ENCODE results near the gene MECP2.

The MECP2 gene

DNA sequence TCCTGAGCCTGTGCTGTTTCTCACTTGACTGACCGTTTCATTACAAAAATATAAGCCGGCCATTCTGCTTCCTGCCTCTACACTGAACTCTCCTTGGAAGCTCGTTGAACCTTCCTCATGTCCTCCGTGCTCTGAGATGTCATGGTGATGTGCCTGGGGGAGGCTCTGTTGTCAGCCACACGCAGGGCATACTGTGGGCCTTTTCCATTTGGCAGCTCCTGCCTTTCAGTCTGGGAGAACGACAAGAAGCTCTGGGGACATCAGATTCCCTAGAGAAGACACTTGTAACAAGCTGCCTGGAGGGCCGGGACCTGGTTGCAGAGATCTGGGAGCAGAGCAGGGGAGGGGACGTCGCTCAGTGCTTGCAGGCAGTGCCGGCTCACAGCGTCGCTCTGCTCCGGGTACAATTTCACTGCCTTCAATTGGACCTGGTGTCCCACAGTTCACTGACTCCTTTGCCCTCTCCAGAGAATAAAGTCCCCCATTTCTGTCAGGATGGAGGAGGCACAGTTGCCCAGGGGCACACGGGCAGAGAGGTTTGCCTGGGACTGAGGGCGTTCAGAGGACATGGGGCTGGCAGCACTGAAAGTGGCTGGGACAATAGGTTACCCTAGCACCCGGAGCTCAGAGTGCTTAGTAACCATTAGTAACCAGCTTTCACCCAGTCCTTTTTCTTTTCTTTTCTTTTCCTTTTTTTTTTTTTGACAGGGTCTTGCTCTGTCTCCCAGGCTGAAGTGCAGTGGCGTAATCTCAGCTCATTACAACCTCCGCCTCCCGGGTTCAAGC lies 19.1 kb upstream of the MECP2 start:
- FAIRE-seq (no peak), DNase-seq (ENCODE audit: insufficient read length, low spot score) (no peak)

DNA sequence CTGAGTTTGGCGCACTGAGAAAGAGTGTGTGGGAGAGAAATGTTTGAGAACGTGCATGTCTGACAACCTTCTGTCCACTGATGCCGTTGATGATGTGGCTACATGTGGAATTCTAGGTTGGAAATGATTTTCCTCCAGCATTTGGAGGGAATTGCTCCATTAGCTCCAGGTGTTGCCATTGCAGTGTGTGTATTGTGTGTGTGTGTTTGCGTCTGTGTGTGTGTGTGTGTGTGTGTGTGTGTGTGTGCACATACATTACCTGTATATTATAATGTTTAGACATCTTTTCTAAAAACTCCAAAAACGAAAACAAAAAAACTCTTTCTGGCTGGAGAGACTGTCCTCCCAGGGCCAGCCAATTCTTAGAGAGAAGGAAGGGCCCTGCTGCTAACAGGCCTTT lies 18.2 kb upstream of the MECP2 start:
- no peak for FAIRE-seq
- no peak for DNase-seq (ENCODE audit: insufficient read length, low spot score)

DNA sequence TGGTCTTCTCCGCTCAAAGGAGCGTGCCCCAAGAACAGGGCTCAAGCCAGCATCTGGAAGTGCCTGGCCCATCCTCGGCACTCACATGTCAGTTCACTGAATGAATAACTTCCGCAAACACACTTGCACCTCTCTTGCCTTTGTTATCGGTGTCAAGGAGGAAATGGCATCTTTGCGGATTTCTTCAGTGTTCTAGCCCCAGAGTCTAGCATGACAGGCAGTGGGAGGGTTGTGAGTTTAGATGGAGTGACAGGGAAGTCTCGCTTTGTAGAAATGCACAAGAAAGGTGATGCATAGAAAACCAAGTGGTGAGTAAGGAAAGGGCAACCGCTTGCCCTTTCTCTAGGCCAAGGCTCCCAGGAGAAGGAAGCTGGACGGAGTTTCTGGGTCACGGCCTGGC lies 17.6 kb upstream of the MECP2 start:
- no peak for DNase-seq (ENCODE audit: insufficient read length, low spot score)
- FAIRE-seq: no peak

DNA sequence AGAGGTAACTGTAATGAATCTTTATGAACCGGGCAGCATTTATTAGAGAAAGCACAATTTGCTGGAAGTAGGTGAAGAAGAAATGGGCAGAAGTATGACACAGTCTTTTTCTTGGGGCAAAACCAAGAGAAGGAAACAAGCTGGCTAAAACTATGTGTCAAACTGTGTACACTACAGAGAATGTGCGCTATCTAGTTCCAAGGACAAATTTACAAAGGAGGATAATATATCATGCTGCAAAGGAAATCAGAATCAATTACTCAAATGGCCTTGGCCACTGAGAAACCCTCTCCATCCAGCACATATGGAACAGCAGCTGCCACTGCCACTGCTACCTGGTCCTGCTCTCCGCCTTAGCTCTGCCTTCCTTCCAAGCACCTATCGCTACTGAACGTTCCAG lies 17.1 kb upstream of the MECP2 start:
- DNase-seq (ENCODE audit: insufficient read length, low spot score): no peak
- no peak for FAIRE-seq

DNA sequence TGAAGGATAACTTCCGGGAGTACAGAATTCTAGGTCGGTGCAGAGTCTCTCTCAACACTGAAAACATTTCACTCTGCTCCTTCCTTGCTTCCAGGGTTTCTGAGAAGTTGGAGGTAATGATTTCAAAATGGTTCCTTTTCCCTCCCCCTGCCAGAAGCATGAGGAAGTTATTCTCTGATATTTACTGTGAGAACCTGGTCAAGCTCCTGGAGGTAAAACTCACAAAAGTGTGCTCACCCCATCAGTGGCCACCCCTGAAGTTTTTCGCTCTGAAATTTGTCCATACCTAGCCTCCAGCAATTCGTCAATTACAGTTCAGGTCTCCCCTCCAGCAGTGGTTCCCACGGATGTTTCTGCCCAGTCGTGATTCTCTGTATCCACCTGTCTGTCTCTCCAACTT lies 16.2 kb upstream of the MECP2 start:
- DNase-seq (ENCODE audit: insufficient read length, low spot score) (no peak), FAIRE-seq (no peak)

DNA sequence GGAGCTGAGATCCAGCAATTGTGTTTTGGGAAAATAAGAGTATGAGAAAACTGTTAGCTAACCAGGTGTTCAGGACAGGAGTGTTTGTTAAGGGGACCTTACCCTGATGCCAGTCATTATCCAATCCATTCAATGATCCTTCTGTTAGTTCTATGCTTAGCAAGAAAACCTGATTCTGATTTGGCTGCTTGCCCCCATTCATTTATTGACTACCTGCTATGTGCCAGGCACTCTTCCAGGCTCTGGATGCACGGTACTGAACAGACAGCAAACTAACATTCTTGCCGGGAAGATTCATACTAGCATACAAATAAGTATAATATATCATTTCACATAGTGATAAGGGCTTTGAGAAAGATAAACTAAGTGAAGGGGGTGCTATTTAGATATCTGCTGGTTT lies 1.0 kb upstream of the MECP2 start:
- DNase-seq (ENCODE audit: insufficient read length, low spot score) (no peak), FAIRE-seq (no peak)

DNA sequence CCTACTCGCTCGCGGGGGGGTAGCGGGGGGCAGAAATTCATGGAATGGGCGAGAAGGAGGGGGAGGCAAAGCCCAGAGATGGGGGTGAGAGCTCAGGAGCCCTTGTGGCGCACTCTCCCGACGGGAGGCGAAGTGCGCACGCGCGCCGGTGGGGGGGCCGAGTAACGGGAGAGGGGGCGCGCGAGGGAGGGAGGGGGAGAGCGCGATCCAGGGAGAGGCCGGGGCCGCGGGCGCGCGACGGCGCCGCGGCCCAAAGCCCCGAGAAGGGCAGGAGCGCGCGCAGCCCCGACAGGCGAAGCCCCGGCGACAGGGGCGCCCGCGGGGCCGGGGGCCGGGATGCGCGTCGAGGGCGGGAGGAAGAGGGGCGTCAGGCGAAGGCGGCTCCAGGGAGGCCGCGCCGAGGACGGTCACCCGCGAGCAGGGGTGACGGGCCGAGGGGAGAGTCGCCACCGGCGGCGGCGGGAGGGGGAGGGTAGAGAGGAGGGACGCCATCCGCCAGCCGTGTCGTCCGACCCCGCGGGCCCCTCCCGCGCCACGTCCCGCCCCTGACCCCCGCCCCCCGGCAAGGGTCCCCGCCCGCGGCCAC lies 421 bp downstream of the MECP2 start:
- FAIRE-seq (peak; percentile 59), DNase-seq (ENCODE audit: insufficient read length, low spot score) (peak; percentile 36)

DNA sequence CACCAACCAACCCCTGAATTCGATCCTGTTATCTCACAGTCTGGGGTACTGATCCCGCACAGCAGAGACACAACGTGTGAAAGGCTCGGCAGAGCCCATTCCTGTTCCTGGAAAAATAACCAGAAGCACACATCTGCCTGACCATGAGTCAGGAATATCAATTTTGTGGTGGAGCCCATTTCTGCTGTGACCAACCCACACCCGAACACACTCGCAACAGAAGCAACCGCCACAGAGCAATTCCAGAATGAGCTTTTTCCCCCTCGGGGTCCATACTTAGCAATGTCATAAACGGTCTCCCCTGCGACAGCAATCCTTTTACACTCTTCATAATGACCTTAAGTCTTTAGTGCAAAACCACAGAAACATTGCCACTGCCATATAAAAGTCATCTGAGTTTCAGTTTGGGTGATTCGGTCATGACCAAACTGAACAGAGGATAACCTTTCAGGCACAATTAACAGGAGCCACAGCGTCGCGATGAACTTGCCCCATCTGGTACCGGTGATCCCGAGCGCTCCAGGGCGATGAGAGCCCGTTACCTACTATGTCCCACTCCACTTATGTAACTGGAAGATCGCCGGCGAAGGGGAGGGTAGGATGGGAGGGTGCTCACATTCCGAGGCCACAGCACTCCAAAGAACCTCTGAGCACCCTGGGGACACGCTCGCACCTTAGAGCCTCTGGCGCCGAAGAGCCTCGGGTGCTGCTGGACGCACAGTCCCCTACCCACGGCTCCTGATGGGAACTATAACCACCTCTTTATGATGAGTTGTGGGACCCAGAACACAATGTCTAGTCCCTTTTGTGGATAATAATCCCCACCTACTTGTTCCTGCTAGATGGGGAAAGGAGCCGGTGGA lies 1.1 kb downstream of the MECP2 start:
- FAIRE-seq (no peak), DNase-seq (ENCODE audit: insufficient read length, low spot score) (no peak)

DNA sequence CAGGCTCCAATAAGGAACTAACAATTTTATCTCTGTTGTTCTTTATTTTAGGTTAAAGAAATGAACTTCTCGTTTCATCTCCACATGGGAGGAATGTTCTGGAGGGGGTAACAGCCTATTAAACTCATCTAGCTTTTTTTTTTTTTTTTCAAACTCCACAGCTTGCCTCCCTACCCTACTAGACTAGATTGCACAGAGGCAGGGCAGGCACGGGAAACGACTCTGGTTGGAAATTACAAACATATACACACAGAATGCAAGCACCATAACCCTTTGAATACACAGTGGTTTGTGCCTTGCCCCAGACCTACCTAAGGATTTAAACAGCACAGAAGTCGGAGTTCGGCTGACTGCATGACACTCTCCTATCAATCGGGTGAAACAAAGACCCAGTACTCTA lies 2.7 kb downstream of the MECP2 start:
- no peak for FAIRE-seq
- DNase-seq (ENCODE audit: insufficient read length, low spot score): no peak

DNA sequence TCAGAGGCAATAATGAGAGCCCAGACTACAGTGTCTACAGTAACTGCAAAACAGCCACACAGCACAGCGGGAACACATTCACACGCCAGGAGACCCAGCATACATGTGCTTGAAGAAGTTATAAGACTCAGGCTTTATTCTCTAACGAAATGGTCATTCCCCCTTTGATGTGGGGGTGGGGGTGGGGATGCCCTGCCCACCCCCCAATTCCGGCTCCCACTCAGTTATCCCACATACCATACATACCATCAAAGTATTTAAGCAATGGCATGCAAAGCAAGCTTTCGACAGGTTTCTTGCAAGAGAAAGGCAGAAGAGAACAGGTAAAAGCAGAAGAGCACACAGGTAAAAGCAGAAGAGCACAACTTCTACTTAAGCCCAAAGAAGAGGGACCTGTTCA lies 3.6 kb downstream of the MECP2 start:
- FAIRE-seq (no peak), DNase-seq (ENCODE audit: insufficient read length, low spot score) (no peak)

DNA sequence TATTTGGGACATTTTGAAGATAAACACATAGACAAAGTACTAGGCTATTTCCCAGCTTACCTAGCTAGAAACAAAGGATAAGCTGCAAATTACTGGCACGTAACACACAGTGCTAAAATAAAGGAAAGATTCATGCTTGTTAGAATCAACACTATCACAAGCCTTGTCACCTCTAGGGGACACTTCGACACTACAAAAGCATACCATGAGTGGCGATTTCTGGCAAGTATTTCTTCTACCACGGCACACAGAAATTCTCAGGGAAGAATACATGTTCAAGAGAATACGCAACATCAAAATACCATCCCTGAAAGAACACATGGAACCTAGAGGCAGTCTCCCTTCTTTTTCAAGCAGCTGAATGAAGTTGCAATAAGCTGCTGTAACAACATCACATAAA lies 5.1 kb downstream of the MECP2 start:
- FAIRE-seq (no peak), DNase-seq (ENCODE audit: insufficient read length, low spot score) (no peak)

DNA sequence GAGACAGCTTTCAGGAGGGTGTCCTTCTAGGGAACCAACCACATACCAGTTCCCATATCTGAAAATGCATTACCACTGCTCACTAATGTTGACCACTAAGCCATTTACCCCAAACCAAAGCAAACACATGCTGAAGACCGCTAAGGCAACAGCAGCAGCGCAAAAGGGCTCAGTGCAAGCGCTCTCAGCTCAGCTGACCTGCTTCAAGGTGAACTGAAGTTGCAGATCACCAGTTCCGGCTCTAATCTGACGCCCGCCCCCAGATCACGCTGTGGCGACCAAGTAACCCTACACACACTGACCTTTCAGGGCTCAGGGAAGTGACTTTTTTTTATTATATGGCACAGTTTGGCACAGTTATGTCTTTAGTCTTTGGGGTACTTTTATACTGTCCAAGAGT lies 5.8 kb downstream of the MECP2 start:
- FAIRE-seq (no peak), DNase-seq (ENCODE audit: insufficient read length, low spot score) (no peak)

DNA sequence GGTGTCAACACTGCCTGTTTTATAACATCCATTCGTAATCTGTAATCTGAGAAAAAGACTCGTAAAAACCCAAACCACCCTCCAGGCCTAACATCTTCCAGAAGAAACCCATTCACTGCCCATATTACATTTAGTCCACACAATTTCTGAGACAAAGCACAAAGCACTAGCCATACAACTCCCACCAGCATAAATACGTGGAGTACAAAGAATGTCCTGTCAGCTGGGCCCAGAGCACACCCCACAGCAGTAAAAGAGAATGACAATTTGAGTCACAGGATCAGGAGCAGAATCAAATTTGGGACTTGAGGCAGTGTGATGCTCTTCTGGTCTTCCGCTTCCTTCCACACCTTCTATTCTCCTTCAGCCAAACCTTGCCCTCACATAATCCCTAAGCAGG lies 6.8 kb downstream of the MECP2 start:
- no peak for DNase-seq (ENCODE audit: insufficient read length, low spot score)
- no peak for FAIRE-seq

DNA sequence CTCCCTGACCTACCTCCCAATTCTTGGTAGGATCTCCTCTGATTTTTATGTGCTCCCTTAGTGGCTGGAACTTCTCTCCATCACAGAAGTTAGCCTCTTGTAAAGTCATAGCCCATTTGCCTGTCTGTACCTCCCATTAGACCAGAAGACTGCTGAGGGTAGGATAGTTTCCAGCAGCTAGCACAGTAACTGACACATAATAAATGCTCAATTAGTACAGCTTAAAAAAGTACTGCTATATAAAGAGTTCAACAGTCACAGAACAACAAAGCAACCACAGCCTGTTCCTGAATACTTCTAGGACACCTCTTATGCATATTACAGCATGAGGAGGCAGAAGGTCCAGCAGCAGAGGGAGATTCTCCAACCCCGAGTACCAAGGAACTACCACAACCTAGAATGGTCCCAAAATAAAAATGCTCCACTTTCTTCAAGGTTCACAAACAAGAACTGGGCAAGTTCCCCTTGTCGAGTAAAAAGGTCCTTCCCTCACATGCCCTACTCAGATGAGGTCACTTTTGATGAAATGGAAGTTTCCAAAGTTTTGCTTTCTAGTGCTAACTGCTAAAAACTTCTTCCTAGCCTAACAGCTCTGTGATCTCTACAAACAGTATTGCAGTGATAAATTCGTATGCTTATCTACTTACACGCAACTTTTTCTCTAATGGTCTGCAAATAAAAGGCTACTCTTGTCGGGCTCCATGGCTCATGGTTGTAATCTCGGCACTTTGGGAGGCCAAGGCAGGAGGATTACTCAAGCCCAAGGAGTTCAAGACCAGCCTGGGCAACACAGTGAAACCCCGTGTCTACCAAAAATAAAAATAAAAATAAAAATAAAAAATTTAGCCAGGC lies 12.8 kb downstream of the MECP2 start:
- DNase-seq (ENCODE audit: insufficient read length, low spot score) (no peak), FAIRE-seq (no peak)

DNA sequence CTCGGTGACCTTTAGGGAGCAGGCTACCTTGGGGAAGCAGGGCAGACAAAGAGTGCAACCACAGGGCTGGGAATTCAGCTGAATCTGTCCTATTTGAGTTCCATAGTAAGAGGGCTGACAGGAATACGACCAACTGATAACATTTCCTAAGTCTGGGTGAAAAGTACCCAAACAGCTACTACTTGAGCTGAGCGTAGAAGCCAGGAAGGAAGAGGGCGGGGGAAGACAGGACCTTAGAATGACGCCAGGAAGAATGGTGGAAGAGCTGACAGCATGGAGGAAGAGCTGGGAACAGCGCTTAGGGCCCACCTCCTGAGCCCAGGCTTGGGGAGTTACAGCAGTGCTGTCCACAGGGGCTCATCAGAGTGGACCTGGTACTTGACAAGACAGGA lies 14.4 kb downstream of the MECP2 start:
- FAIRE-seq: no peak
- no peak for DNase-seq (ENCODE audit: insufficient read length, low spot score)

DNA sequence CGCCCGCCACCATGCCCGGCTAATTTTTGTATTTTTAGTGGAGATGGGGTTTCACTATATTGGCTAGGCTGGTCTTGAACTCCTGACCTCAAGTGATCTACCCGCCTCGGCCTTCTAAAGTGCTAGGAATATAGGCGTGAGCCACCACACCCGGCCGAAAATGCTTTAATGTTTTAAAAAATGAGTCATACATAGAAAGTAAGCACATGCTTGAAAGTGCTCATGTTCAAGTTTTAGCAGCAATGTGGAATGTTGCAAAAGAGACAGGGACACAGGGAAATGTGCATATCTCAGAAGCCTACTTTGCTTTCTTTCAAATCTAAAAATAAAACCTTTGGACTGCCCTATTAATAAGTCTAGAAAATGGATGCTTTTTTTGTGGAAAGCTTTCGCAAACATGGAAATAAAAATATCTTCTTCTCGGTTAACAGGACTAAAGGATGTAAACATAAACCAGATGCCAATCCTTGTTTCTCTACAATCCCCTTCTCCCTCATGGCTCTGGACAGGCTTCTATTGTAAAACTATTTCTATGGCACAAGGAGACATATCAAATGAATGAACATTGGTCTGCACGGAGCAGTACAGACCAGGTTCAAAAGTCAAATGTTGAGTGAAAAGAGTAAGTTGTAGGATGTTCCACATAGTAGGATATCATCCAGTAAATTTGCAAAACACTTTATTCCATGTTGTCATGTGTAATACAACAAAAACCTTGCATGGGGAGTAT lies 15.0 kb downstream of the MECP2 start:
- FAIRE-seq (no peak), DNase-seq (ENCODE audit: insufficient read length, low spot score) (no peak)

DNA sequence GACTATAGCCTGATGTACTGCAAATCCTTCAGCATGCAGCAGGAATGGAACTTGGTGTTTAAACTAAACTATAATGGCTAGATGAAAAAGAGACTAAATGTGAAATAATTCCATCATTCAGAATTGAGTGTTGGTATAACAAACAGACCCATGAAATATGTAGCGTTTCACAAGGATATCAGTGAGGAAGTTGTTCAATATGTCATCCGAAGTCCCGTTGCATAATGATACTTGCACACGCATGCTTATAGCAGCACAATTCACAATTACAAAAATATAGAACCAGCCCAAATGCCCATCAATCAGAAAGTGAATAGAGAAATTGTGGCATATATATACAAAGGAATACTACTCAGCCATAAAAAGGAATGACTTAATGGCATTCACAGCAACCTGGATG lies 20.4 kb downstream of the MECP2 start:
- FAIRE-seq (no peak), DNase-seq (ENCODE audit: insufficient read length, low spot score) (no peak)

DNA sequence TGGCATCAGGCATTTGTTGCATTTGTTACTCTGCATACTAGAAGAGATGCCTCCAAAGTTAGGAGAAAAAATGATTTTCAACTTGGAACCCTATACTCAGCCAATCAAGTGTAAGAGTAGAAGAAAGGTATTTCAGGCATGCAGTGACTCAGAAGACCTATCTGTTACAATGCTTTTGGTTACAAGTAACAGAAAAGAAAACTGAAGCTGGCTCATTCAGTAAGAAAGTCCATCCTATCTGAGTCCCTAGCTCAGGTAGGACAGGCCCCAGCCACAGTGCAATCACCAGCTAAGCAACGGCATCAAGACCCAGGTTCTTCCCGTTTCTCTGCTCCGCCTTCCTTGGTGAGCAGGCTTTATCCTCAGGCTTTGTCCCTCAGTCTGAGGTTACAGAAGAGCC lies 23.3 kb downstream of the MECP2 start:
- DNase-seq (ENCODE audit: insufficient read length, low spot score) (no peak), FAIRE-seq (no peak)

DNA sequence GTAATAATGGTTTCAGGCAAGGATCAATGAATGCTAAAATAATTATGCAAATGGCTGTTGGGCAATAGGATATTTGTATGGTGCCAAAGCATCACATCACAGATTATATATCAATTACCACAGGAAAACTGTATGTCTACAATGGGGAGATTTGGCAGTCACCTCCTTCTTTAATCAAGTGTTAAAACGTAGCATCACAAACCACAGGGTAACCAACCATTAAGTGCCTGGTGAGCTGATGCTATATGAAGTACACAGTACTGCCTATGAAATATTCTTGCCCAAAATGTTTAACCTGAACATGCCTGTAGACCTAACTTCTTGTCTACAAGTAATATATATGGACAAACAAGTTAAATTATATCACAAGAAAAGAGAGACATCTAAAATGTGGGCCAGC lies 25.3 kb downstream of the MECP2 start:
- FAIRE-seq: no peak

DNA sequence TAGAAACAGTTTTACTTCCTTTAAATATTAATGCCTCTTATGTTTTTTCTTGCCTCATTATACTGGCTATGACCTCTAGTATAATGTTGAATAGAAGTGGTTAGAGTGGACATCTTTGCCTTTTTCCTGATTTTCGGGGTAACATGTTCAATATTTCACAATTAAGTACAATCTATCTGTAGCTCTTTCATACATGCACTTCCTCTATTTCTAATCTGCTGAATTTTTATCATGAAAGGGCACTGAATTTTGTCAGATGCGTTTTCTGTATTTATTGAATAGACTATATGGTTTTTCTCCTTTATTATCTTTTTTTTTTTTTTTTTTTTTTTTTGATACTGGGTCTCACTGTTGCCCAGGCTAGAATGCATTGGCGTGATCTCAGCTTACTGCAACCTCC lies 29.0 kb downstream of the MECP2 start:
- FAIRE-seq (no peak), DNase-seq (ENCODE audit: insufficient read length, low spot score) (no peak)

More for the DNA sequence above, 25.3 kb downstream of the MECP2 start:
- DNase-seq (ENCODE audit: insufficient read length, low spot score): no peak
